Stimulated activated CD4-positive, alpha-beta T cell treated with anti-CD3 and anti-CD28 coated beads, Interleukin-12 subunit alpha, Interleukin-12 subunit beta, amount 100 ng/mL, for 4 hours (primary cell): ENCODE measurements around the gene MAT2B.
"Not testable (repeated sequence)": the region's sequence is repeated elsewhere in the genome, so short reads cannot be mapped to it uniquely, and the experiment has no call there.

Source experiments
- DNase-seq: peaks from one replicate; pipeline ENCODE4 v3.0.0-alpha.2; 2020

MAT2B gene

DNA sequence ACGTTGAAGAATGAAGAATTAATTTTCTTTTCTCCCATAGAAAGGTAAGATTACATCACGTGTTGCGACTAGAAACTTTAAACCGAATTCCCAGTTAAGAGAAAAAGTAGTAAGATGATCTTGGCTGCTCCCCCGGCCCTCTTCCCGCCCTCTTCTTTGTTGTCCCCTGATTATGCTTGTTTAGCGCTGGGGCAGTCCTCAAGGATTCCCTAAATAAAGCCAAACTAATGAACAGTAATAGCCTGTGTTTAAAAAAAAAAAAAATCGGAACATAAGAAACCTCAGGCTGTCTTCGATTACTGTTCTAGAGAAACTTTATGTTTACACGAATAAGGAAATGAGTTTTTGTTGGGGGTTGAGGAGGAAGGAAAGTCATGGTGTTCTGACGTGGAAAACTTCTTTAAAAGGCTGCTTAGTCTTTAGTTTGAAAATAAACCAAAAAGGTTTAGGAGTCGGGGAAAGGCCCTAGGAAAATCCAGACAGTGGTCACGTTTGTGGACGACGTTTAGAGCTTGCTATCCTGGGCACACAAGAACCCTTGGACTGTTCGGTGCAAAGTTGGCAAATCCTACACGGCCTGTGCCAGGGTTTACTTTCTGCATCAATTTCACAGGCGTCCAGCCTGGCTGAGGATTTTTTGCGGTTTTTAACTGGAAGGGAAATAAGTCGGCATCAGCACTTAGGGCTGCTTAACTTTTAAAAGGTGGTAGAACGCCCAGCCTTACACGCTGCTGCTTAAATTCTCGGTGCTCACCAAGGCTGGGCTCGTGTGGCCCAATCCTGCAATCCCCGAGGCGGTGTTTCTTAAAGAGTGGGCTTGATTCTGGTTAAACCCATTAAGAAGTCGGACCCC, 1.1 kb upstream of the MAT2B start:
- peak; percentile 29 for DNase-seq

DNA sequence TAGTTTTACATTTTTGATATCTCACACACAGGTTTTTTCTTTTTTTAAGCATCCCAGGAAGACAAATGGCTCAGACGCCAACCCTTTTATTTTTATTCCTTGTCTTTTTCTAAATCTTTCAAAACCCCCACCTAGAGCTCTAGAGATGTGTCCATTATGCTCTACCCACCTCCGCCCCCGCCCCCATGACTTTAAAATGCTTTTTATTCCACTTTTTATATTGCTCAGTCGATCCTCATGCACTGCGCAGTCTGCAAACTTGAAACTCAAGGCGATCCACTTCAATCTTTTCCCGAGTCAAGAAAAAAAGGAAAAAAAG, 411 bp upstream of the MAT2B start:
- DNase-seq, result peak; percentile 26

GRCh38 chr5:163506095-163506457, 657 bp downstream of the MAT2B start:
- no peak for DNase-seq

DNA sequence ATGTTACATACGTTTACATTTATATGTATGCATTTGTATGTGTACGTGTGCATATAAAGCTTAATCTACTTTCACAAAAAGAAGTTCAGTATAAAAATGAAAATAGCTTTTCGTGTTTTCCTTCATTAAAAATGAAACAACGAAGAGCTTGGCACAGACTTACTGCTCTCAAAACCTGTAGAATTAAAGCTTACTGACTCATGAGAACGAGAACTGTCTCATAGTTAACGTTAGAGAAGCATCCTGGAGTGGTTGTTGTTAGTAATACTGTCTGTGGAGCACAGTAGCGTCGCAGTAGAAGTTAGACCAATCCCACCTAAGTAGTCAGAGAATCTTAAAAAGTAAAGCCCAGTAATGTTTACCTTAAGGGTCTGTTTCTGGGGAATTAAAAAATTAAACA, 1.3 kb downstream of the MAT2B start:
- DNase-seq, result no peak

DNA sequence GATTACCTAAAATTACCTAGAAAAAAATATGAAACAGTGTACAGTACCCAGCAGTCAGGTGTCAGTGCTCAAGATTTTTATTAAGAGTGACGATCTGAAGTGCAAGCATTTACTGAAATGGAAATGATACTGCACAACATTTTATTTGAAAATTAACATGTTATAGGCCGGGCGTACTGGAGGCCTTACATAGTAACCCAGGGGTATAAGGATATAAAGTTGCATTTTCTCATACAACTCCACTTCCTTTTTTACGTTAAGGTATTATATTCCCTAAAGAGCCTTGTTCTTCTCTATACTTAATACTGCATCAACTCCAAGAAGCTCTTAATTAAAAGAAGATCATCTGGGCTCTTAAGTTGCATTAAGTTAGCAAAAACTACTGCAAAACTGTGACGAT, 3.3 kb downstream of the MAT2B start:
- no peak for DNase-seq

GRCh38 chr5:163509291-163509951, 4.0 kb downstream of the MAT2B start:
- no peak for DNase-seq

- no peak for DNase-seq
Observed at GRCh38 chr5:163512526-163512925, 7.1 kb downstream of the MAT2B start.

GRCh38 chr5:163525096-163525495, 19.7 kb downstream of the MAT2B start:
- DNase-seq, result no peak

DNA sequence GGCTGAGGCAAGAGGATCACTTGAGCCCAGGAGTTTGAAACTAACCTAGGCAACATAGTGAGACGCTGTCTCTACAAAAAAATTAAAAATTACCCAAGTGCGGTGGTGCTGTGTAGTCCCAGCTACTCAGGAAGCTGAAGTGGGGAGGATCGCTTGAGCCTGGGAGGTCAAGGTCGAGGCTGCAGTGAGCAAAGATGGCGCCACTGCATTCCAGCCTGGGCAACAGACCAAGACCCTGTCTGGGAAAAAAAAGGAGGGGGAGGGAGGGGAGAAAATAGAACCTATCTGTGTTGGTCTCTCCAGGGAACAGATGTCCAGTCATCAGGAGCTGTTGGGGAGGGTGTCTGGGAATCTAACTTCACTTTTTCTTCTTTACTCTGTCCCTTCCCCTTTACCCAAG, 24.3 kb downstream of the MAT2B start:
- DNase-seq, result no peak

DNA sequence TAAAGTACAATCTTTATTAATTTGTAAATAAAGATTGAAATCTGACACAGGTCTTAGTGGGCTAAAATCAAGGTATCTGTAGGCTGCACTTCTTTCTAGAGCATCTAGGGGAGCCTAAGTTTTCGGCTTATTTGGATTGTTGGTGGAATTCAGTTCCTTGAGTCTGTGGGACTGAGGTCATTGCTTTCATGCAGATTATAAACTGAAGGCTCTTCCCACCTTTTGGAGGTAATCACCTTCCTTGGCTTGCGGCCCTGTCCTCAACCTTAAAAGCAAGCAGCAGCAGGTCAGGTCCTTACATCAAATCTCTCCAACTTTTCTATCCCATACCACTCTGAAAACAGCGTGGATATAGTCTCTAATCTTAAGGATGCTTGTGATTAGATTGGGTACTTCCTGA, 25.9 kb downstream of the MAT2B start:
- no peak for DNase-seq

GRCh38 chr5:163532171-163533084, 27.0 kb downstream of the MAT2B start:
- no peak for DNase-seq

DNA sequence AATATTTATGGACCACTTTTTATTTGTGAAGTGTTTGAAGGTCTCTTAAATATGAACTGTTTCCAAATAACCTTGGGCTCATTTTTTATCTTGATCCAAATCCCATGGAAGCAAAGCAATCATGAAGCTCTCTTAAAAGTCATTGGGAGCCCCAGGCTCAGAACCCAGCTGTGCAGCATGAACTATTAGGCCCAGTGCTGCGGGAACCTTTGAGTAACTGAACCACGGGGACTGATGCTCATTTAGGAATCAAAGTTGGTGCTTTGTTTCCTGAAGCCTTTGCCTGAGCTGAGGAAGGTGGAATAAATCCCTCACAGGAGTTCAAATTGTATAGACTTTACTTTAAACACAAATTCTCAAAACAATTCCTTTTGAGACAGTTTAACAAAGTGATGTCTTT, 27.8 kb downstream of the MAT2B start:
- DNase-seq, result no peak

GRCh38 chr5:163534492-163535094, 29.2 kb downstream of the MAT2B start:
- DNase-seq, result no peak

- no peak for DNase-seq
Observed at GRCh38 chr5:163535290-163535689, 29.9 kb downstream of the MAT2B start.

GRCh38 chr5:163536442-163536841, 31.0 kb downstream of the MAT2B start:
- not testable (repeated sequence) for DNase-seq

GRCh38 chr5:163540696-163541095, 35.3 kb downstream of the MAT2B start:
- no peak for DNase-seq

- no peak for DNase-seq
Observed at GRCh38 chr5:163542771-163543170, 37.4 kb downstream of the MAT2B start.

GRCh38 chr5:163544041-163544440, 38.6 kb downstream of the MAT2B start:
- no peak for DNase-seq

GRCh38 chr5:163544836-163545235, 39.4 kb downstream of the MAT2B start:
- DNase-seq, result no peak

DNA sequence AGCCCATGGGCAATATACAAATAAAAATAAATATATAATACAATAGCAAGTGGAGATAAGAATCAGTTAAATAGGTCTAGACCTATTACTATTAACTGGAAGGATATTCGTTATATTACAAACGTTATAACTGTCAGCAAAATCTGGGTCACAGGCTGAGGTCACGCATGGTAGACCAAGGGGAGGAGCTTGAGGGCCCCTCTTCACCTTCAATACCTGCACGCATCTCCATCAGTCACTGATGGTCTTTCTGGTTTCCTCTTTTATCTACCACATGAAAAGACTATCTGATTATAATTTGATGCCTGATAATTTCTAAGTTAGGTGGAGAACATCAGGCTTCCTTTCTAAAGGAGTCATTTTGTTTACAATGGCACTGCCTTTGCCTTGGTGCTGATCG, 43.2 kb downstream of the MAT2B start:
- DNase-seq, result no peak

DNA sequence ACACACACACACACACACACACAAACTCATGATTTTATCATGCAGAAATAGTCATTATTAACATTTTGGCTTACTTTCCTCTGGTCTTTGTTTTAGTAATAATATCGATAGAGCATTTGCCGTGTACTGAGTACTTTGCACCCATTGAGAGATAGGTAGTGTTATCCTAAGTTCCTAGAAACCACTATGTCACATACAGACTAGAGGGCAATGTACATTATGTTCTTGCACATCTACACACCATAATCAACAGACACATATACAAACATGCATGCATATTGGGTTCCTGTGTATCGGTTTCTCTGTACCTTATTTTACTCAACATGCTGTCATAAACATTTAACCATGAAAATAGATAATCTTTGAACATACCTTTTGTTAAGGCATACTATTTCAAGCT, 45.7 kb downstream of the MAT2B start:
- DNase-seq, result no peak

DNA sequence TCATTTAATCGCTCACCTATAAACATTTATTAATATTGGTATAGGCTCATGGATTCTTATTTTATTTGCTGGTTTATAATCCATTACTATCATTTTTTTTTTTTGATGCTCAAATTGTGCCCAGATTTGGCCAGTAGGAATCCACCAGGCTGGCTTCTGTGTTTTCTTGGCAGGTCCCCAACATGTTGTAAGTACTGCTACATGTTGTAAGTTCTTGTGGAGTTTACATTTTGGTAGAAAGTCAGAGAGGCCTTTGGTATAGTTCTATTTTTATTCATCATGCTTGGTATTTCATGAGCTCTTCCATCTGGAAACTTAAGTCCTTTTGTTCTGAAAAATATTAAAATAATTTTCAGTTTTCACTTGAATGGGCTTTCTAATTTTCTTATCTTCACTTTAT, 47.1 kb downstream of the MAT2B start:
- no peak for DNase-seq

- DNase-seq, result no peak
Observed at GRCh38 chr5:163561339-163561738, 55.9 kb downstream of the MAT2B start.
